HEK293 (cell line): ENCODE measurements around the gene SNAP47.

ENCODE experiments used
- MYNN ChIP-seq: fragments of 450-650 bp; formaldehyde crosslinking; IDR thresholded peaks from 2 replicates; pipeline ENCODE4 v1.5.1; 2016; ENCODE audit warnings: missing biosample characterization, missing genetic modification characterization, borderline replicate concordance
- TRIM28 ChIP-seq: IDR thresholded peaks from 2 replicates; pipeline ENCODE4 v1.6.1; 2011; ENCODE audit warnings: low read length, control low read depth, borderline replicate concordance
- ZNF416 ChIP-seq: fragments of 450-650 bp; formaldehyde crosslinking; IDR thresholded peaks from 2 replicates; pipeline ENCODE4 v1.5.1; 2016; ENCODE audit warnings: missing biosample characterization, missing genetic modification characterization
- ZNF510 ChIP-seq: fragments of 450-650 bp; formaldehyde crosslinking; IDR thresholded peaks from 2 replicates; pipeline ENCODE4 v1.5.1; 2018; ENCODE audit warnings: mild to moderate bottlenecking, missing genetic modification characterization, missing biosample characterization; ENCODE audit not compliant: insufficient replicate concordance
- ZNF623 ChIP-seq: fragments of 450-650 bp; formaldehyde crosslinking; IDR thresholded peaks from 2 replicates; pipeline ENCODE4 v1.5.1; 2016; ENCODE audit warnings: missing biosample characterization, missing genetic modification characterization
- ZNF629 ChIP-seq: fragments of 450-650 bp; formaldehyde crosslinking; IDR thresholded peaks from 2 replicates; pipeline ENCODE4 v1.5.1; 2017; ENCODE audit warnings: missing biosample characterization, missing genetic modification characterization
- ZNF658 ChIP-seq: fragments of 450-650 bp; formaldehyde crosslinking; IDR thresholded peaks from 2 replicates; pipeline ENCODE4; 2016; ENCODE audit warnings: missing biosample characterization, missing genetic modification characterization
- ZNF747 ChIP-seq: fragments of 450-650 bp; formaldehyde crosslinking; IDR thresholded peaks from 2 replicates; pipeline ENCODE4 v1.5.1; 2016; ENCODE audit warnings: missing biosample characterization, missing genetic modification characterization
- TF ChIP-seq, protein P1 (sequence below): fragments of 450-650 bp; formaldehyde crosslinking; IDR thresholded peaks from 2 replicates; pipeline ENCODE4 v1.5.1; 2016; ENCODE audit warnings: missing biosample characterization, missing genetic modification characterization
- TF ChIP-seq, protein P2 (sequence below): fragments of 450-650 bp; formaldehyde crosslinking; IDR thresholded peaks from 2 replicates; pipeline ENCODE4 v1.5.1; 2016; ENCODE audit warnings: missing biosample characterization, missing genetic modification characterization
- TF ChIP-seq, protein P3 (sequence below): fragments of 450-650 bp; formaldehyde crosslinking; IDR thresholded peaks from 2 replicates; pipeline ENCODE4 v1.5.1; 2016; ENCODE audit warnings: missing biosample characterization, missing genetic modification characterization

GRCh38 chr1:227813962-227814361, 78.7 kb downstream of the SNAP47 start:
- TF ChIP-seq, protein P1, sequence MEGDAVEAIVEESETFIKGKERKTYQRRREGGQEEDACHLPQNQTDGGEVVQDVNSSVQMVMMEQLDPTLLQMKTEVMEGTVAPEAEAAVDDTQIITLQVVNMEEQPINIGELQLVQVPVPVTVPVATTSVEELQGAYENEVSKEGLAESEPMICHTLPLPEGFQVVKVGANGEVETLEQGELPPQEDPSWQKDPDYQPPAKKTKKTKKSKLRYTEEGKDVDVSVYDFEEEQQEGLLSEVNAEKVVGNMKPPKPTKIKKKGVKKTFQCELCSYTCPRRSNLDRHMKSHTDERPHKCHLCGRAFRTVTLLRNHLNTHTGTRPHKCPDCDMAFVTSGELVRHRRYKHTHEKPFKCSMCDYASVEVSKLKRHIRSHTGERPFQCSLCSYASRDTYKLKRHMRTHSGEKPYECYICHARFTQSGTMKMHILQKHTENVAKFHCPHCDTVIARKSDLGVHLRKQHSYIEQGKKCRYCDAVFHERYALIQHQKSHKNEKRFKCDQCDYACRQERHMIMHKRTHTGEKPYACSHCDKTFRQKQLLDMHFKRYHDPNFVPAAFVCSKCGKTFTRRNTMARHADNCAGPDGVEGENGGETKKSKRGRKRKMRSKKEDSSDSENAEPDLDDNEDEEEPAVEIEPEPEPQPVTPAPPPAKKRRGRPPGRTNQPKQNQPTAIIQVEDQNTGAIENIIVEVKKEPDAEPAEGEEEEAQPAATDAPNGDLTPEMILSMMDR (tag by site-specific recombination): no peak
- TF ChIP-seq TRIM28: peak; percentile 79; the same call in 1 of the 2 replicates
- peak; percentile 19; the same call in 1 of the 2 replicates for TF ChIP-seq ZNF416 (tag by site-specific recombination)
- TF ChIP-seq, protein P2, sequence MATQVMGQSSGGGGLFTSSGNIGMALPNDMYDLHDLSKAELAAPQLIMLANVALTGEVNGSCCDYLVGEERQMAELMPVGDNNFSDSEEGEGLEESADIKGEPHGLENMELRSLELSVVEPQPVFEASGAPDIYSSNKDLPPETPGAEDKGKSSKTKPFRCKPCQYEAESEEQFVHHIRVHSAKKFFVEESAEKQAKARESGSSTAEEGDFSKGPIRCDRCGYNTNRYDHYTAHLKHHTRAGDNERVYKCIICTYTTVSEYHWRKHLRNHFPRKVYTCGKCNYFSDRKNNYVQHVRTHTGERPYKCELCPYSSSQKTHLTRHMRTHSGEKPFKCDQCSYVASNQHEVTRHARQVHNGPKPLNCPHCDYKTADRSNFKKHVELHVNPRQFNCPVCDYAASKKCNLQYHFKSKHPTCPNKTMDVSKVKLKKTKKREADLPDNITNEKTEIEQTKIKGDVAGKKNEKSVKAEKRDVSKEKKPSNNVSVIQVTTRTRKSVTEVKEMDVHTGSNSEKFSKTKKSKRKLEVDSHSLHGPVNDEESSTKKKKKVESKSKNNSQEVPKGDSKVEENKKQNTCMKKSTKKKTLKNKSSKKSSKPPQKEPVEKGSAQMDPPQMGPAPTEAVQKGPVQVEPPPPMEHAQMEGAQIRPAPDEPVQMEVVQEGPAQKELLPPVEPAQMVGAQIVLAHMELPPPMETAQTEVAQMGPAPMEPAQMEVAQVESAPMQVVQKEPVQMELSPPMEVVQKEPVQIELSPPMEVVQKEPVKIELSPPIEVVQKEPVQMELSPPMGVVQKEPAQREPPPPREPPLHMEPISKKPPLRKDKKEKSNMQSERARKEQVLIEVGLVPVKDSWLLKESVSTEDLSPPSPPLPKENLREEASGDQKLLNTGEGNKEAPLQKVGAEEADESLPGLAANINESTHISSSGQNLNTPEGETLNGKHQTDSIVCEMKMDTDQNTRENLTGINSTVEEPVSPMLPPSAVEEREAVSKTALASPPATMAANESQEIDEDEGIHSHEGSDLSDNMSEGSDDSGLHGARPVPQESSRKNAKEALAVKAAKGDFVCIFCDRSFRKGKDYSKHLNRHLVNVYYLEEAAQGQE (tag by site-specific recombination): no peak
- TF ChIP-seq ZNF623 (tag by site-specific recombination): no peak
- TF ChIP-seq, protein P3, sequence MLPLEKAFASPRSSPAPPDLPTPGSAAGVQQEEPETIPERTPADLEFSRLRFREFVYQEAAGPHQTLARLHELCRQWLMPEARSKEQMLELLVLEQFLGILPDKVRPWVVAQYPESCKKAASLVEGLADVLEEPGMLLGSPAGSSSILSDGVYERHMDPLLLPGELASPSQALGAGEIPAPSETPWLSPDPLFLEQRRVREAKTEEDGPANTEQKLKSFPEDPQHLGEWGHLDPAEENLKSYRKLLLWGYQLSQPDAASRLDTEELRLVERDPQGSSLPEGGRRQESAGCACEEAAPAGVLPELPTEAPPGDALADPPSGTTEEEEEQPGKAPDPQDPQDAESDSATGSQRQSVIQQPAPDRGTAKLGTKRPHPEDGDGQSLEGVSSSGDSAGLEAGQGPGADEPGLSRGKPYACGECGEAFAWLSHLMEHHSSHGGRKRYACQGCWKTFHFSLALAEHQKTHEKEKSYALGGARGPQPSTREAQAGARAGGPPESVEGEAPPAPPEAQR: no peak
- no peak for TF ChIP-seq ZNF510 (tag by site-specific recombination)
- TF ChIP-seq ZNF629 (tag by site-specific recombination): no peak
- TF ChIP-seq ZNF658 (tag by site-specific recombination): no peak
- no peak for TF ChIP-seq ZNF747
- TF ChIP-seq MYNN (tag by site-specific recombination): no peak
